Endothelial cell of umbilical vein (primary cell): Measurements from ENCODE around the gene ACVR1C. TPM values are rescaled to one million over a fixed set of nuclear protein-coding genes. Genes with fewer than 3 reads are reported as not detected.

ENCODE experiments used
- BruUV-seq: library from RNA; stranded (reverse); fragments of 400-500 nt; replicated peaks from 2 replicates; lab custom pipeline; 2021; lab: Mats Ljungman, UMichigan
- CTCF ChIA-PET: fragments of 300-600, 350-600 bp; sonication (Branson Sonifier 250); formaldehyde crosslinking; loops from one replicate; lab custom pipeline; 2021; ENCODE audit warnings: antibody characterized with exemption, inconsistent platforms; lab: Charles Lee
- POLR2A ChIA-PET: fragments of 300-600, 350-600 bp; sonication (Branson Sonifier 250); formaldehyde crosslinking; loops from one replicate; lab custom pipeline; 2021; ENCODE audit warnings: antibody characterized with exemption, inconsistent platforms; lab: Charles Lee
- DNase-seq: peaks from one replicate; pipeline ENCODE4 v3.0.0-alpha.2; 2011; ENCODE audit warnings: low read depth, low spot score
- FAIRE-seq: peaks from 2 replicates; lab custom pipeline; 2011; peaks lifted over from hg19 to GRCh38; lab: Jason Lieb, UNC
- H2AFZ ChIP-seq: 2 replicates; pipeline ENCODE4 v1.6.0; 2012; ENCODE audit warnings: low read depth, low read length, control low read depth, inconsistent platforms
- H3K27ac ChIP-seq: 2 replicates; pipeline ENCODE4 v1.5.1; 2011; ENCODE audit warnings: low read depth, mild to moderate bottlenecking, control low read depth, low read length, moderate library complexity; ENCODE audit not compliant: insufficient read depth
- H3K27me3 ChIP-seq, 2 experiments: 2 replicates each; pipeline versions ENCODE4 v1.6.0 to v1.6.1; 2011; ENCODE audit warnings: low read length in 2 of 2, mixed read lengths in 1 of 2; ENCODE audit not compliant: control insufficient read depth in 2 of 2, insufficient read depth in 2 of 2
- H3K36me3 ChIP-seq, 2 experiments: 2 replicates in 1 of 2; 3 replicates in 1 of 2; pipeline ENCODE4 v1.5.1; 2011; ENCODE audit warnings: low read length in 2 of 2, mild to moderate bottlenecking in 1 of 2, moderate library complexity in 1 of 2; ENCODE audit not compliant: control insufficient read depth in 2 of 2, insufficient read depth in 2 of 2; ENCODE audit errors: extremely low read depth in 1 of 2
- H3K4me1 ChIP-seq: 3 replicates; pipeline ENCODE4 v1.5.1; 2011; ENCODE audit warnings: mild to moderate bottlenecking, low read length; ENCODE audit not compliant: control insufficient read depth, insufficient read depth; ENCODE audit errors: extremely low read depth
- H3K4me2 ChIP-seq: 2 replicates; pipeline ENCODE4 v1.6.1; 2011; ENCODE audit warnings: low read length, control low read depth, mixed read lengths; ENCODE audit not compliant: insufficient read depth
- H3K4me3 ChIP-seq, 3 experiments: fragments of 200-600 bp in 1 of 3; sonication (generic), shearing (Covaris generic) in 1 of 3; replicated peaks in 1 of 3; 2 replicates each; pipeline ENCODE4 v1.5.1; 2011 to 2016; ENCODE audit warnings: control low read depth in 3 of 3, low read length in 3 of 3, mild to moderate bottlenecking in 2 of 3, inconsistent platforms in 1 of 3, low read depth in 1 of 3, moderate library complexity in 1 of 3; ENCODE audit not compliant: insufficient read depth in 1 of 3
- H3K79me2 ChIP-seq: 2 replicates; pipeline ENCODE4 v1.6.0; 2012; ENCODE audit warnings: low read length, inconsistent platforms; ENCODE audit not compliant: control insufficient read depth, insufficient read depth
- H3K9ac ChIP-seq: replicated peaks from 2 replicates; pipeline ENCODE3; 2011; ENCODE audit warnings: low read length, control low read depth; ENCODE audit not compliant: insufficient read depth; ENCODE audit errors: extremely low read depth
- H3K9me1 ChIP-seq: replicated peaks from 3 replicates; pipeline ENCODE4 v1.6.0; 2011; ENCODE audit warnings: mild to moderate bottlenecking, low read length; ENCODE audit not compliant: control insufficient read depth, insufficient read depth; ENCODE audit errors: extremely low read depth
- H3K9me3 ChIP-seq: replicated peaks from 2 replicates; pipeline ENCODE4 v1.5.1; 2012; ENCODE audit warnings: low read length, inconsistent platforms; ENCODE audit not compliant: control insufficient read depth, insufficient read depth
- H4K20me1 ChIP-seq: replicated peaks from 2 replicates; pipeline ENCODE3; 2011; ENCODE audit warnings: mild to moderate bottlenecking, low read length; ENCODE audit not compliant: control insufficient read depth, insufficient read depth; ENCODE audit errors: extremely low read depth
- EZH2 ChIP-seq: IDR thresholded peaks from 2 replicates; pipeline ENCODE4 v1.6.1; 2012; ENCODE audit warnings: borderline replicate concordance, low read depth, mild to moderate bottlenecking, moderate library complexity, low read length, inconsistent platforms; ENCODE audit not compliant: severe bottlenecking
- FOS ChIP-seq: IDR thresholded peaks from 2 replicates; pipeline ENCODE4 v1.6.1; 2011; ENCODE audit warnings: mild to moderate bottlenecking, low read length, moderate library complexity, borderline replicate concordance; ENCODE audit not compliant: insufficient read depth
- GATA2 ChIP-seq: IDR thresholded peaks from 2 replicates; pipeline ENCODE4 v1.7.0; 2011; ENCODE audit warnings: low read depth, mild to moderate bottlenecking, moderate library complexity, mixed read lengths, low read length; ENCODE audit not compliant: insufficient read length, insufficient read depth
- JUN ChIP-seq: IDR thresholded peaks from 2 replicates; pipeline ENCODE4 v1.6.1; 2011; ENCODE audit warnings: borderline replicate concordance, low read depth; ENCODE audit not compliant: insufficient read length, insufficient read depth
- MYC ChIP-seq: IDR thresholded peaks from one replicate; pipeline ENCODE4 v1.6.1; 2011; ENCODE audit warnings: mild to moderate bottlenecking, low read depth, low read length
- POLR2A ChIP-seq: IDR thresholded peaks from 2 replicates; pipeline ENCODE4 v1.6.1; 2012; ENCODE audit warnings: low read depth, mild to moderate bottlenecking, control low read depth, low read length
- POLR2AphosphoS5 ChIP-seq: IDR thresholded peaks from 2 replicates; pipeline ENCODE4 v1.6.1; 2012; ENCODE audit warnings: low read depth, mild to moderate bottlenecking, control low read depth, low read length, moderate library complexity; ENCODE audit not compliant: insufficient read depth
- dilution Hi-C: fragments of 300-500 bp; cut with MboI; formaldehyde crosslinking; loops from one replicate; pipeline ENCODE4 v1.15.0; 2019; ENCODE audit warnings: low sequenced_read_pairs; ENCODE audit not compliant: extremely low pct_ligation_motif_present
- intact Hi-C: fragments of 100-400 bp; cut with micrococcal nuclease; formaldehyde crosslinking; loops from one replicate; pipeline ENCODE4 v1.10.0; 2022
- polyA plus RNA-seq, 4 experiments: library from polyadenylated mRNA; depleted of rRNA in 3 of 4; stranded (reverse) in 3 of 4; unstranded in 1 of 4; fragments of >200 nt; gene quantifications; 2 replicates each; pipeline versions ENCODE4 v1.2.1 to v1.2.3, GENCODE V29; 2011 to 2012; ENCODE audit warnings: missing spikeins in 1 of 4
- total RNA-seq: library from RNA; stranded (reverse); gene quantifications from 2 replicates; pipeline ENCODE4 v1.2.3, GENCODE V29; 2021
- TF ChIP-seq, protein P1 (sequence below): IDR thresholded peaks from 2 replicates; pipeline ENCODE4 v1.6.1; 2011; ENCODE audit not compliant: insufficient read depth, insufficient read length
- TF ChIP-seq, protein P2 (sequence below), 2 donors: IDR thresholded peaks; 1 replicate in 1 of 2; 2 replicates in 1 of 2; pipeline ENCODE4 v1.5.1; 2011; ENCODE audit warnings: low read length in 2 of 2, mild to moderate bottlenecking in 2 of 2, moderate library complexity in 2 of 2, control low read depth in 1 of 2, inconsistent platforms in 1 of 2, low read depth in 1 of 2; ENCODE audit not compliant: insufficient read depth in 1 of 2; ENCODE audit errors: extremely low read depth in 1 of 2

ACVR1C gene
- total and polyA plus RNA-seq, 2 donors (not counting 3 experiments of a cell fraction or from before 2014, with no cell fraction given): not detected

DNA sequence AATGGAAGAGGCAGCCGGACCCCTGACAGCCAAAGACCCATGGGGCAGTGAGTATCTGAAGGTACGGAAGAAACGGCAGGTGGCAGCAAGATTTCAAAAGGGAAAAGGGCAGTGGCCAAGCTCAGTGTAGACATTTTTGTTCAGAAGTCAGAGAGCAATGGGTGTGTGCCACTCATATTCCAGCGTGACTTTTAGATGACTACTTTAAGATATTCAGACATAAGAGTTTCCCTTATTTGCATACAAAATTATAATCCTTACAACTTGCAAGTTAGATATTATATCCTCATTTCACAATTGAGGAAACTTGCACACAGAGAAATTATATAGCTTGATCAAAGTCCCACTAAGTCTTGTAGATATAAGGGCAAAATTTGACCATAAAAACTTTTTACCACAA, 124.0 kb downstream of the ACVR1C start:
- Histone ChIP-seq H3K9me1 (no peaks in the 10 kb centered on the region), H4K20me1 (no peaks in the 10 kb centered on the region), H3K4me1 (no peaks in the 10 kb centered on the region), H2AFZ (no peak overlapping the region), H3K9ac (no peak overlapping the region), H3K36me3 (no peaks in the 10 kb centered on the region), H3K27me3 (peaks cover 4 to 7% of the 10 kb centered on the region in 2 experiments), H3K9me3 (no peaks in the 10 kb centered on the region), H3K27ac (no peak overlapping the region), H3K4me3 (no peak overlapping the region), H3K4me2 (no peak overlapping the region), H3K79me2 (no peaks in the 10 kb centered on the region)
- intact Hi-C loops (no loop called here), dilution Hi-C loops (no loop called here)
- CTCF ChIA-PET: interaction anchor here (1.7 kb wide), 1 partner anchor 12 kb away, joined by 3 read pairs; no protein-coding TSS in a partner anchor
- FAIRE-seq (no peak), DNase-seq (no peak)
- TF ChIP-seq GATA2: no peak
- TF ChIP-seq, protein P1, sequence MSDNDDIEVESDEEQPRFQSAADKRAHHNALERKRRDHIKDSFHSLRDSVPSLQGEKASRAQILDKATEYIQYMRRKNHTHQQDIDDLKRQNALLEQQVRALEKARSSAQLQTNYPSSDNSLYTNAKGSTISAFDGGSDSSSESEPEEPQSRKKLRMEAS: no peak
- no peak for TF ChIP-seq JUN
- no peak for TF ChIP-seq MYC
- no peak for TF ChIP-seq EZH2
- TF ChIP-seq POLR2AphosphoS5: no peak
- TF ChIP-seq FOS: no peak
- no TSS peak for BruUV-seq
- POLR2A ChIA-PET: no interaction called here

DNA sequence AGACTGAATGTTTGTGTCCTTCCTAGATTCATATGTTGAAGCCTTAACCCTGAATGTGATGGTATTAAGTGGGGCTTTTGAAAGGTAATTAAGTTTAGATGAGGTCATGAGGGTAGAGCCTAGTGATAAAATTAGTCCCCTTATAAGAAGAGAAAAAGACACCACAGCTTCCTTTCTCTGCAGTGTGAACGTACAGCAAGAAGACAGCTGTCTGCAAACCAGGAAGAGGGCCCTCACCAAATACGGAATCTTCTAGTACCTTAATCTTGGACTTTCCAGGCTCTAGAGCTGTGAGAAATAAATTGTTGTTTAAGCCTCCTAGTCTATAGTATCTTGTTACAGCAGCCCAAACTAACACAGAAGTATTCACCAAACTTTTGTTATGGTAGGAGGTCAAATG, 127.6 kb downstream of the ACVR1C start:
- Histone ChIP-seq H3K4me1 (no peaks in the 10 kb centered on the region), H3K9me3 (no peaks in the 10 kb centered on the region), H3K79me2 (no peaks in the 10 kb centered on the region), H3K9ac (no peak overlapping the region), H4K20me1 (no peaks in the 10 kb centered on the region), H2AFZ (no peak overlapping the region), H3K27me3 (peaks cover 2 to 3% of the 10 kb centered on the region in 2 experiments), H3K9me1 (no peaks in the 10 kb centered on the region), H3K36me3 (no peaks in the 10 kb centered on the region), H3K4me3 (no peak overlapping the region), H3K27ac (no peak overlapping the region), H3K4me2 (no peak overlapping the region)
- intact Hi-C loops: no loop called here
- BruUV-seq: no TSS peak
- POLR2A ChIA-PET: no interaction called here
- CTCF ChIA-PET: no interaction called here
- TF ChIP-seq EZH2: no peak
- TF ChIP-seq, protein P2, sequence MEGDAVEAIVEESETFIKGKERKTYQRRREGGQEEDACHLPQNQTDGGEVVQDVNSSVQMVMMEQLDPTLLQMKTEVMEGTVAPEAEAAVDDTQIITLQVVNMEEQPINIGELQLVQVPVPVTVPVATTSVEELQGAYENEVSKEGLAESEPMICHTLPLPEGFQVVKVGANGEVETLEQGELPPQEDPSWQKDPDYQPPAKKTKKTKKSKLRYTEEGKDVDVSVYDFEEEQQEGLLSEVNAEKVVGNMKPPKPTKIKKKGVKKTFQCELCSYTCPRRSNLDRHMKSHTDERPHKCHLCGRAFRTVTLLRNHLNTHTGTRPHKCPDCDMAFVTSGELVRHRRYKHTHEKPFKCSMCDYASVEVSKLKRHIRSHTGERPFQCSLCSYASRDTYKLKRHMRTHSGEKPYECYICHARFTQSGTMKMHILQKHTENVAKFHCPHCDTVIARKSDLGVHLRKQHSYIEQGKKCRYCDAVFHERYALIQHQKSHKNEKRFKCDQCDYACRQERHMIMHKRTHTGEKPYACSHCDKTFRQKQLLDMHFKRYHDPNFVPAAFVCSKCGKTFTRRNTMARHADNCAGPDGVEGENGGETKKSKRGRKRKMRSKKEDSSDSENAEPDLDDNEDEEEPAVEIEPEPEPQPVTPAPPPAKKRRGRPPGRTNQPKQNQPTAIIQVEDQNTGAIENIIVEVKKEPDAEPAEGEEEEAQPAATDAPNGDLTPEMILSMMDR (IDR thresholded peaks at IDR 0.05; ENCODE audit: extremely low read depth in 1 of 2, insufficient read depth in 1 of 2, low read depth in 1 of 2, low read length in 2 of 2): no peak
- no peak for TF ChIP-seq GATA2
- TF ChIP-seq POLR2A: no peak
- TF ChIP-seq, protein P1: no peak
- no peak for TF ChIP-seq MYC
- no peak for TF ChIP-seq POLR2AphosphoS5
- TF ChIP-seq JUN: no peak
- TF ChIP-seq FOS: no peak
- DNase-seq (no peak), FAIRE-seq (no peak)
- dilution Hi-C loops: no loop called here
